GM15510 (cell line): ENCODE measurements around the gene CFAP20DC.

Experiments
- POLR2A ChIP-seq: IDR thresholded peaks from 3 replicates; pipeline ENCODE4 v1.6.1; 2011; ENCODE audit warnings: borderline replicate concordance; ENCODE audit not compliant: insufficient read length; ENCODE audit errors: extremely low read depth

Gene CFAP20DC

GRCh38 chr3:58769065-58769464 lies 280.8 kb downstream of the CFAP20DC start:
- TF ChIP-seq POLR2A, result no peak

DNA sequence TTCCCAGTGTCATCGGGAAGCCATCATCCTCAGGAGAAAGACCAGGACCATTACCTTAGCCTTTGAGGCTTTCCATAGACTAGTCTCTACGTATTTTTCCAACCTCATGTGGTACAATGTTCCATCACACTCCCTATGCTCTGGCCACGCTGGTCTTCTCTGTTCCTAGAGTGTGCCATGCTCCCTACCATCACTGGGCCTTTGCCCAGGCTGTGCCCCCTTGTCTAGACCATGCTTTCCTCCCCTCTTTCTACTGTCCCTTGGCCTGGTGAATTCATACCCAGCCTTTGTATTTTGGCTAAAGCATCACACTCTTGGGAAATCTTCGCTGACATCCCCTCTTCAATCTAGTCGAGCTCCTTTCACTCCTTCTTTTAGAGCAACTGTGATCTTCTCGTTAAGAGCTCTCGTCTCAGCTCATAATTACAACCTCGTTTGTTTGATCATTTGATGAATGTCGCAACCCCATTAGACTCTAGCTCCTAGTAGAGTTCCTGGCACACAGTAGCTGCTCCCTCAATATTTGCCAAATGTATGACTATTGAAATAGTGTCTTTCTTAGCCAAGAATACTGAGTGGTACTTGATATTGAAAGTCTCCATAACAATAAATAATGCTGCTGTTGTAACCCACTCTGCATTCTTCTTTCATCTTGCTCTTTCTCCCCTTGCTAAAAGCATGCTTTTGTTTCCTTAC lies 283.1 kb downstream of the CFAP20DC start:
- TF ChIP-seq POLR2A, result no peak

DNA sequence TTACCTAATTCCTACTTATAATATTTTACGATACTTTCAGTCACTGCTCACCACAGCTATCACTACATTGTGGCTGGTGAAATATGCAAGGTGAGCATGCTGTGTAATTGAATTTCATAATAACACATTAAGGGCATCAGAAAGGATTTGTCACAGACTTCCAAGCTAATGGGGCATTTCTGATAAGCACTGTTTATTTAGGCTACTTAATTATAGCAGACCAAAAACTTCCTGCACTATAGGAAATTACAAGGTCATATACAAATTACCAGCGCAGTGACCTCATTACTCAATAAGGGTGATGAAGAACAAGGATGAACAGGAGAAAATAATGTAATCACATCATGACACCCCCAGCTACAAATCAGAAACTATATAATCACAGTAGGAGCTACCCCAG lies 294.7 kb downstream of the CFAP20DC start:
- no peak for TF ChIP-seq POLR2A

DNA sequence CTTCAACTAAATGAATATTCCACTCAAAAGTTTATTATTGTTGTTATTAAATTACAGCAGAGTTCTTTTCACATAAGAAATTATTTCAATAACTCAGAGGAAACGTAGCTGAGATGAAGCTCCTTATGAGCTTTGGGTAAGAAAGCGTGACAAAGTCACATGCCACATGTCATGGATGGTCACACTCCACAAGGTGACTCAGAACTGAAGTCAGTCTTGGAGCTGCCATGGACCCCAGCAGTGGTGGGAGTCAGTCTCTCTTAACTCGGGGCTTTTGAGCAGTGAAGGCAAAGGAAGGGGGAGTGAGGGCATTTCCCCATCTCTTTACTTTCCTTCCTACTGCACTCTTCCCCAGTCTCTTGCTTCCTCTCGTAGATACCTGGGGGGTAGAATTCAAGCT lies 295.8 kb downstream of the CFAP20DC start:
- no peak for TF ChIP-seq POLR2A

DNA sequence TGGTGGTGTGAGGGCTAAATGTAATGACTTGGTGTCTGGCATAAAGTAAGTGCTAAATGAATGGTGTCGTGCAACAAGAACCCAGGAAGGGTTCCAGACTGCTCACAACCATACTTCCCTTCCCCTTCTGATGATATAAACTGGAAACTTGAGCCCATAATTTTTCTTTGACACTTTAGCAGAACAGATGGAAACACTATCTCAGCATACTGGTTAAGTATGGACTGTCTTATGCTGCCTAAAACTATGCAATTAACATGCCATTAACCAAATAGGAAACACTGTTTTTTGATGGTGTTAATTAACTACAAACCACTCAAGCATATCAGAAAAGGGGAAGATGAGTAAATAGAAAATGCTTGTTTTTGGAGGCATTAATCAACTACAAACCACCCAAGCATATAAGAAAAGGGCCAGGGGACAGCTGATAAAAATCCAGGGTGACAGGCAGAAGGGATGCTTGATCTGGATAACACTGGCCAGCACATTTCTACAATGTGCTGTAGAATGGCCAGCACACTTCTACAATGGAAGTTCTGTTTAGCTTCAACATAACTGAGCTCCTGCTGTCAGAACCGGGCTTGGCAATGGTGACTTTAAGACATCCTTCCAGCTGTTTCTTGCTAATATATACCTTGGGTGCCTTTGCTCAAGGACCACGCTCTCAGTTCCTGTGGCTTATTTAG lies 297.8 kb downstream of the CFAP20DC start:
- no peak for TF ChIP-seq POLR2A

DNA sequence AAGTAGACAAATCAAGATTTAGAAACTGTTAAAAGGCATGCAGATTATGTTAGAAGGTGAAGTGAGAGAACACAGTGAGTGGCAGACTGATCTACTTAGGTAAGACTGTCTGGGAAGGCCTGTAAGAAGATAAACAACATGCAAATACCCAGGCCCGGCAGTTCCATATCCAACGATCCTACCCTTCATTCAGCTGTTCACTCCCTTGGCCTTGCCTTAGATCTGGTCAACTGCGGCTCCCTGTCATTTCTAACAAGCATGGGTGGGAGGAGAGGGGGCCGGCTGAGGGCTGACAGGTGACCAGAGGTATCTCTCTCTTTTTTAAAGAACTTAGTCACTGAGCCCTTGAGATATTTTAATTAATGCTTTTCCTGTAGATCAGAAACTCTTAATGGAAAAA lies 298.6 kb downstream of the CFAP20DC start:
- no peak for TF ChIP-seq POLR2A

DNA sequence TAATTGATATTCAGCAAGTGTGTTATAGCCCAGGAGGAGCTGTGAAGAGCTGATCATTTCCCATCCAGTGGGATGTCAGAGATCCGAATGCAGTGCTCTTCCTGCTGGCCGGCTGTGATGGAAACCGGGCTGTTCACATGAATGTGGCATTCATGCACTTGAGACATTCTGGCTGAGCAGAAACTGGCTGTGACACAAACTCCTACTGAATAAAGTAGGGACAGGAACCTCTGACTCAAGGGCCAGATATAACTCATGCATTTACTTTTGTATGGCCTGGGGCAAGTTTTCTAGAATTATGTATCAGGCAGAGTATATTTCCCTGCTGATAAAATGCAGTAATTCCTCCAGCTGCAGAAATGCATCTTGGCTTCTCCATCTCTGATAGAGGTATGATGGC lies 299.9 kb downstream of the CFAP20DC start:
- TF ChIP-seq POLR2A, result no peak

DNA sequence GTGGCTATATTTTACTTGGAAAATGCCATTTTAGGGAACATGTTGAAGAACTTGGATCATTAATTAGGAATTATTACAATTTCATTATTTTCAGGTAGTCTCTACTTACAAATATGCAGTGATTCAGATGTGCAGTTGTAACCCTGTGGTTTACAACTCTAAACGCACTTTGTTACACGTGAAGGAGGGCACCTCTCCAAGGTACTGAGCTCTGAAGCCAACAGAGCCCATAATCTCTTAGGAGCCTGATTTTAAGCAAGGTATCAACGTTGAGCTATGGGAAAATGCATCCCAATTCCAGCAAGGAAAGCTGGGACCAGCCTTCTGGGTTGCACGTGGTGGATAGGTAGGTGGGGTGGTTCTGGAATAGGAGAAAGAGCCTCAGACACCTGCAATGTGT lies 301.8 kb downstream of the CFAP20DC start:
- no peak for TF ChIP-seq POLR2A

DNA sequence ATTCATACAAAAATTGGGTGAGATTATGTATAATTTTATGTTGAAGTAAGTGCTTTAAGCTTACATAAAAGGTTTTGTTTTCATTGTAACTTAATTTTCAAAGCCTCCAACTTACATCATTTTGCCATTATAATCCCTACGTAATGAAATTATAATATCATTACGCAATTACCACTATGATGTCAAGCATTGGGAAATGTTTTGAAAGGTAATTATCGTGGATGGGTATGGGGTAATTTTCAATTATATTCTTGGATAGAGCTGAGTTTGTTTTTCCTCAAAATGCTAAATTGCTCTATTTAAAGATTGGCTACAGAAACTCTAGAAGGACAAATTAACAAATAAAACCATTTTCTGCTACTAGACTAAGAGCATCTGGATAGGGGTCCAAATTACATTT lies 303.1 kb downstream of the CFAP20DC start:
- no peak for TF ChIP-seq POLR2A

- no peak for TF ChIP-seq POLR2A
Measured at GRCh38 chr3:58743296-58743695, 306.5 kb downstream of the CFAP20DC start.

DNA sequence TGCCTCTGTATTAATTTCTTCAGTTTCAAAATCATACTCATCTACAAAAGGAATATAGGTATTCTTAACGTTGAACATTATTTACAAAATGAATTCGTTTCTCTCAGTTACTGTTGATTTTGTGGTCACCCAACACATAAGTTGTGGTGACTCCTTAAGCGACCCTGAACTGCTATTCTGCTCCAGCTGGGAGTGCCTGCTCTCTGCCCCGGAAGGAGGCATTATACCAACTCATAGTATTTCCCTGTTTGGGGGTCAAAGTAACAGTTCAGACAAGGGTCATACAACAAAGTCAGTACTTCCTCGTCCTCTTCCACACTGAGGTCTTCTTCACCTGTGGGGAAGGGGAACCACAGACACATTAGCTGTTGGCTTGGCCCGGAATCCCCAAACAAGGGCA lies 307.6 kb downstream of the CFAP20DC start:
- TF ChIP-seq POLR2A, result no peak

DNA sequence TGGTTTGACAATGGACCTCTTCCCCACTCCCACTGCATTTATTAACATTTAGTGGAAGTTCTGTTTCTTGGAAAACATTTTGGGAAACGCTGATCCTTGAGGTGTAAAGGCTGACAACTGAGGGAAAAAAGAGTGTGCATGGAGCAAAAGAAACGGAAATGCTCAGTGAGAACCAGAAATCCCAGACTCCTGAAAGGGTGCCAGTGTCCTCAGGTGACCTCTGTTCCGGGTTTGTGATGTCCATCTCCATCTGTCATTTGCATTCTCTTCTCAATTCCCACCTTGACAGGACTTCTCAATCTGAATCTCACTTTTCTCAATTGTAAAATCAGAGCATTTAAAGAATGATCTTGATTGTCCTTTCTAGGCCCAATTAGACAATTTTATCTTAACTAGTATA lies 312.2 kb downstream of the CFAP20DC start:
- TF ChIP-seq POLR2A, result no peak

DNA sequence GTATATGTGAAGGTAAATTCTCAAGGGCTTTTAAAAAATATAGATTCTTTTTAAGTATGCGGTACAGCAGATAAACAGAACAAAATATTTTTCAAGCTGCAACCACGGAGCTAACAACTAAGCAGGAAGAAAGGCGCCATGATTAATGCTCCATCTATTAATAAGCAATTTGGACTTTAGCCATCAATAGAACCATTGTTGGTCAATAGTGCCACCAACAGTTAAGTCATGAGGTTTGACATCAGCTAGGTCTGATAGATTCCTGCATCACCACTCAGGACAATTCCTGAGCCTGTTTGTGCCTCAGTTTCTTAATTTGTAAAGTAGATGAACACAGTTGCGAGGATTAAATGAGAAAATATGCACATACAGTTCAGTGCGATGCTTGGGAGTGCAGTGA lies 318.2 kb downstream of the CFAP20DC start:
- no peak for TF ChIP-seq POLR2A

- TF ChIP-seq POLR2A, result no peak
Measured at GRCh38 chr3:58728723-58729122, 321.1 kb downstream of the CFAP20DC start.

GRCh38 chr3:58725326-58725853 lies 324.4 kb downstream of the CFAP20DC start:
- no peak for TF ChIP-seq POLR2A

DNA sequence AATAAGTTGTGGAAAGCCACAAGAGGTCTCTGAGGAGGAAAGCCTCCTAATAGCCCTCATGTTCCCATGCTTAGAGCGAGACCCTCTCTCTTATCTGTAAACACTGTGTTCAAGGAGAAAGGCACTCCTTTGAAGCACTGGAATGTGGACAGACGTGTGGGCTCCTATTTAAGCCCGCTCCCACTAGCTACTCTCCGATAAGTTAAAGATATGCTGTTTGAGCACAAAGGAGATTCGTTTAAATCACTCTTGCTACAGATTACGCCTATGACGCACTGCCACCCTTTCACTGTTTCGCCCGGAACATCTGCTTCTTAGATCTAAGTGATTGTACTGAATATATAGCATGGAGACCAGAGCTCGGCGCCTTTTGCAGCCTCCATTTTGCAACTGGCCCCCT lies 325.5 kb downstream of the CFAP20DC start:
- no peak for TF ChIP-seq POLR2A

DNA sequence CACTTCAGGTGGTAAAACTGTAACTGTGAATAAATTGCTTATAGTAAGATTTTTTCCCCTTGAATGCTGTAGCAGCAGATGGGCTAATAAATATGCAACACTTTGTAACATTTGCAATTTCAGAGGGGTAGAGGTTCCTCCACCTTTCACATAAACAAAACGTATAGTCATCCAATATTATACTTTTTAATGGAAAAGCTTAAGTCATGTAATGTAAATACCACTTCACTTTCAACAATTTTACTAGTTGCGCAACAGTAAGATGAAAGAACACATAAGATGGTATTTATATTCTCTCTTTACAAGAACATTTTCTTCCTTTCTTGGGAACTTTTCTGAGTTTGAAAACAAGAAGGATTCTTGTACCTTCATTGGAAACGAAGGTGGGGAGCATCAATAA lies 326.7 kb downstream of the CFAP20DC start:
- no peak for TF ChIP-seq POLR2A

GRCh38 chr3:58722561-58722960 lies 327.3 kb downstream of the CFAP20DC start:
- no peak for TF ChIP-seq POLR2A
